Inflammatory macrophage treated with lipopolysaccharide for 1 hour (primary cell): ENCODE data around the gene HCRTR1.

Source experiments
- DNase-seq, 2 donors: peaks; one replicate each; pipeline ENCODE4 v3.0.0-alpha.2; 2020 to 2022

HCRTR1 gene

DNA sequence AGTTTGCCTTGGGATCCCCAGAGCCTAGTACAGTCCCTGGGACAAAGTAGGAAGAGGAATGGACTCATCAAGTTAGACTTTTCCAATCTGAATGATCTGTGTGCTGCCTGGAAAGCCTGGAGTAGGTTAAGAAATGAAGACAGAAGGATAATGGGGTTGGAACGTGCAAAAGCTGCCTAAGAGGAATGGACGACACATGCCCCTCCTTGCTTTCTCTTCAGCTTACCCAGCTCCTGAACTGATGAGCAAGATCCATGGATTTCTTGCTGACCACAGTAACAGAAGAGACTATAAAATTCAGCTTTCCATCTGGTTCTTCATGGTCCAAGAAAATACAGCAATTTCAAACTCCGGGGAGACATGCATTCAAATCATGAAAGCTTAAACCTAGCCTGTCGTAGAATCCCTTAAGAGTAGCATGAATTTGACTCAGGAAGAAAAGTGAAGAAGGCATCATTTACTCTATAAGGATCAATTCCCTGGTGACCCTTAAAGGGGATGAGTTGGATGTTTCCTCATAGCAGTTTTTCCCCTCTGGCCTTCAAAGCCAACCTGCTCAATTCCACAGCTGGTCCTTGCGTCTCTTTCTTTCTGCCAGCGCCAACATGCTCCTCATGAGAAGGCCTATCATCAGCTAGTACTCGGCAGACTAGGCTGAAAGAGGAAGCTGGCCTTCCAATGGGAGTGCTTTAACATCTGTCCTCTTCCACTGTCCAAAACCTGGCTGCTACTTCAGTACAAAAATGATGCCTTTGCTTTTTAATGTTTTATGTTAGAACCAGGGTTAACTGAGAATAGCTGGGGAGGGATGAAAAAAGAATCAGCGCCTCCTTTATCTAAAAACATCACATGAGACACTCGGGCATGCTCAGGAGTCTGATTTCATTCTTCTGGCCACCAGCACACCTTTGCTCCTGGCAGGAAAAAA lies 32.9 kb downstream of the HCRTR1 start:
- no peak for DNase-seq

DNA sequence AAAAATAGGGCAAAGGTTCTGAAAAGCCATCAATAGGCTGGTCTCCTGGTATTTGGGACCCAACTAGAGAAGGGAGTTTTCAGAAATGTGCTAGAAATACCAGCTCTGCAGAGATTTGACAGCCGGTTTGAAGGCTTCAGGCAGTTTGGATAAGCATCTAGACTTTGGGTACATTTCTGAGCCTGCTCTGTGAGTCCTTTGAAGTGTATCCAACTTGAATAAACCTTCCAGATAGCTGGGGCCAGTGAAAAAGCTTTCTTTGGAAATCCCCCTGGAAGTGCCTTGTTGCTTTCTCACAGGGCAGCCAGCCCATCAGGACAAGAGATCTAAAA lies 33.6 kb downstream of the HCRTR1 start:
- DNase-seq, result no peak

- no peak for DNase-seq
These were observed 34.3 kb downstream of the HCRTR1 start for GRCh38 chr1:31651766-31652165.

DNA sequence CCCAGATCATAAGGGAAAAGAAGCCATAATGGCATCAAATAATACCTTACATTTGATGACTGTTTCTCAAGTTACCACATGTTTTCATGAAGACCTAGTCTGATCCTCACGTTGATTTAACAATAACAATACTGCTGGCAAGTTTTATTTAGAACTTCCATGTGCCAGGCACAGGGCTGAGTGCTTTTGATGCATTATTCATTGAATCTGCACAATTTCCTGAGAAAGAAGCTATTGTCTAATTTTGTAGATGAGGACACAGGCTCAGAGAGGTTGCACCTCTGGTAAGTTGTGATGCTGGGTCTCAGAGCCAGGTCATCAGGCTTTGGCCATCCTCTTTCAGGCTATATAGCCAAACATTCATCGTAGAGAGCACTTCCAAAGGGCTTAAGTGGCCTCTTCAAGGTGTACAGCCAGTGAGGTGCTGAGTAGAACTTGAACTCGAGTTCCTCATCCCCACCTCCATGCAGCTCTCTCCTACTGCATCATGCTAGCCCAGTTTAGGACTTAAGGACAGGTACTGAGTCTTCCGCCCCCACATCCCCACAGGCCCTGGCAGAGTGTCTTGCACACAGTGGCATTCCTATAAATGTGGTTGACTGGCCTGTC lies 35.5 kb downstream of the HCRTR1 start:
- no peak for DNase-seq

DNA sequence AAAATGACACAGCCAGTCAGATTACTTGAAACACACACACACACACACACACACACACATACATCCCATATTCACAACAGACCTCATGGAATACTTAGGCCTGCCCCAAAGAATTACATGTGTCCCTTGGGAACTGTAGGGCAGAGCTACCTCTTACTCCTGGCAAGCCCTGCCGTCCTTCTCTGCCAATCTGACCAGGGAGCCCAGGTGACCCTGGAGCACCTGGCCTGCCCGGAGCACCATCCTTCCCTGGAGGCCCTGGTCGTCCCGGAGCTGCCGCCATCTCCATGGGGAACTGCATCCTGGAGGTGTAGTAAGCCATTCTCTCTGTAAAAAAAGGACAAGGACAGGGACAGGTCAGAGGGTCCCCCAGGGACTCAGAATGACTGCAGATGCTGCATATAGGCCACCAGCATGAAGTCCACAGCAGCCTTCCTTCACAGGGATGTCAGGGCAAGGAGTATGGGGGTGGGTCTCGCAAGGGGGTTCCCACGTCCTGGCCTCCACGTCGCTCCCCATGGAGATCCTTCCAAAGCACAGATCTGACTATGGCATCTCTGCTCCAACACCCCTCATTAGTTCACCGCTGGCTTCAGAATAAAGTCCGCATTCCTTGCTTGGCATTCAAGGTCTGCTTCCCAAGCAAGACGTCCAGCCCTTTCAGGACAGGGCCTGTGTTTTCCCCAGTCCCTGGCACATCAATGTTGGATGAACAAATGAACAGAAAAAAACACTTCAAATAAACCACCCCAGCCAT lies 36.4 kb downstream of the HCRTR1 start:
- no peak for DNase-seq

- no peak for DNase-seq
These were observed 36.9 kb downstream of the HCRTR1 start for GRCh38 chr1:31654474-31654776.

GRCh38 chr1:31655104-31655503 lies 37.6 kb downstream of the HCRTR1 start:
- no peak for DNase-seq

GRCh38 chr1:31655756-31656155 lies 38.3 kb downstream of the HCRTR1 start:
- DNase-seq, result no peak

DNA sequence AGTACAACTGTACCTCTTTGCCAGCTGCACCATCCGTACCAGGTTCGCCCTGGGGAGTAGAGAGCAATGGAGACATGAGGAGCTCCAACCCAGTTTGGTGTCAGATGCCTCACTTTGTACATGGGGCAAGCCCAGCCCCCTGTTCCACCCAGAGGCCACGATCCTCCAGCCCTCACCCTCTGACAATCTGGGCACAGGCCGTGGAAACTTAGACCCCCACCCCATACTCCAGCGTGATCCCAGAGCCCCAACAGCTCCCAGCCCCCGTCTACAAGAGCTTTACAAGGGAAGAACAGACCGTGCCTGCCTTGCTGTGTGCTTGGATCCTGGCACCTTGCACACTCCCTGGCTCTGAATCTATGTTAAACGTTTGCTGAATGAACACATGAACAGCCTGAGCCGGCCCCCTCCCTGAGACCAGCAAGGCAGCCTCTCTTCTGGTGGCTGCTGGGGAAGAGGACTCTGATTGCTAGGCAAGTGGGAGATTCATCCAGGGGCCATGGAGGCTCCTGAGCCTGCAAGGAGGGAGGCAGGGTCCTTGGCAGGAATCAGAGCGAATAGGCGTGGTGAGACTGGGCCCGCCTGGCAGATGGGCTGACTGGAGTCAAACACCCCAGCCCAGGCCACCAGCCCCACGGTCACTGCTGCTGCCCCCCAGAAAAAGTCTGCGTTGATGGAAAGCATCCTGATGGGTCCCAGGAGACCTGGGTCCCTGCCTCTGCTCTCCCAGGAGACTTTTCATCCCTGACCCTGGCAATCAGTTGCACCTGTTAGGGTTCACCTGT lies 39.7 kb downstream of the HCRTR1 start:
- DNase-seq, result no peak

GRCh38 chr1:31657972-31658510 lies 40.6 kb downstream of the HCRTR1 start:
- DNase-seq, result no peak

DNA sequence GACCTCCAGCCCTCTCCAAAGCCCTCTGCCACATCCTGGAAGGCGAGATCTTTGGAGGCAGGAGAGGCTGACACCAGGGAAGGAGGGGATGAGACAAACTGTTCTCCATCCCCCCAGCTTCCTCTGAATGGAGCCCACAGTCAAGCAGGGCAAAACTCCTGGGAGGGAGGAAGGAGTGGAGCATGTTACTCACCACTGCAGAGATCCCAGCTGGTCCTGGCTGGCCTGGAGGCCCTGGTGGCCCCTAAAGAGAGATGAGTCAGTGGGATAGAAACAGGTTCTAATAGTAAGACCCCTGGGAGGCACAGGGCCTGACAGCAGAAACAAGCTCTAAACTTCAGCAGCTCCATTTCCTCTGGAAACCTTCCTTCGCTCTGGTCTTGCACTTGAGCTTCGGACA lies 41.2 kb downstream of the HCRTR1 start:
- no peak for DNase-seq

- DNase-seq, result no peak
These were observed 42.4 kb downstream of the HCRTR1 start for GRCh38 chr1:31659889-31660288.

GRCh38 chr1:31660871-31661455 lies 43.5 kb downstream of the HCRTR1 start:
- DNase-seq, result no peak

DNA sequence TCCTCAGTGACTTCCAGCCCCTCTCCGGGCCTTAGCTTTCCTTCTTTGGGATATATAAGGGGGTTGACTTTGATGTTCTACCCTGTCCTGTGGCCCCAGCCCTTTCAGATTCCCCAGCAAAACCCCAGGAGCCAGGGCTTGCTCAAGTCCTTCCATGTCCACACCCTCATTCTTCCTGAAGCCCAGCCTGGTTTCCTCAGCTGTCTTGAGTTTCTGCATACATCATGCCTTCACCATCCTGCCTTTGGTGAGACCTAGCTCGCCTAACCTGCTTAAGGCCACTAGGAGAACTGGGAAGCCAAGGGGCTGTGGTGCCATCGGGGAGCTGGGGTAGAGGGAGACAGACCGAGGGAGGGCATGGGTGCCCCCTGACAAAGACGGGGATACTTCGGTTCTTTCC lies 44.4 kb downstream of the HCRTR1 start:
- DNase-seq, result no peak

- DNase-seq, result no peak
These were observed 45.0 kb downstream of the HCRTR1 start for GRCh38 chr1:31662463-31662862.

DNA sequence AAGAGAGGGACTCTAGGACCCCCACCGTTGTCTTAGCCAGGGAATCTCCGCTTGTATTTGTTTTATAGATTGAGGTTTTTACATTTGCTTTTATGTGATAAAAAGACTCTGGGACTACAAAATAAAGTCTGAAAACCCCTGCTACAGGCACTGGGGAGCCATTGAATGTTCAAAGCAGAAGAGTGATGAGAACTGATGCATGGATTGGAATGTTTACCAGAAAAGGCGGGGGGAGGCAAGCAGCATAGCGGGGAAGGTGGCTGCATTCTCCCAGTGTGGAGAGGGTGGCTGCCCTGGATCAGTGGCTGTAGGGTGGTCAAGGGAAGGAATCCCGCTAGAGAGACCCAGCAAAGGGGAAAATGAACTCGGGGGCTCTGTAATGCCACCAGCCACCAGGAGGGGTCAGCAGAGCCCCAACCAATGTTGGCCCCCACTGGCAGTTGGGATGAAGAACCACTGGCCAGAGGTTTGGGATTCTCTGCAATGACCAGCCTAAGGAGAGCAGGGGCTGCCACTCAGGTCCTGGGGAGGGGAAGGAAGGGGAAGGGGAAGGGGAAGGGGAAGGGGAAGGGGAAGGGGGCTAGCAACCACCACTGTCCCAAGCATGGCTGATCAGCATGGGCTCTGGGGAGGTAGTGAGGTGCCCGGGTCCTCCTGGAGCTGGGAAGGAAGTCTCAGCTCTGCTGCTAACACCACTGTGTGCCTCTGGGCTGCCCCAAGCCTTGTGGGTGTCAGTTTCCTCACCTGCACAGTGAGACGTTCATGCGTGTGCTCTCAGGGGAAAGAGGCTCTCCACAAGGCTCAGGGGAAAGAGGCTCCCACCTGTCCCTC lies 46.3 kb downstream of the HCRTR1 start:
- peak in 1 of 2 donors; percentile 83 for DNase-seq

GRCh38 chr1:31664528-31664927 lies 47.0 kb downstream of the HCRTR1 start:
- no peak for DNase-seq

GRCh38 chr1:31665234-31665878 lies 47.9 kb downstream of the HCRTR1 start:
- DNase-seq, result no peak

DNA sequence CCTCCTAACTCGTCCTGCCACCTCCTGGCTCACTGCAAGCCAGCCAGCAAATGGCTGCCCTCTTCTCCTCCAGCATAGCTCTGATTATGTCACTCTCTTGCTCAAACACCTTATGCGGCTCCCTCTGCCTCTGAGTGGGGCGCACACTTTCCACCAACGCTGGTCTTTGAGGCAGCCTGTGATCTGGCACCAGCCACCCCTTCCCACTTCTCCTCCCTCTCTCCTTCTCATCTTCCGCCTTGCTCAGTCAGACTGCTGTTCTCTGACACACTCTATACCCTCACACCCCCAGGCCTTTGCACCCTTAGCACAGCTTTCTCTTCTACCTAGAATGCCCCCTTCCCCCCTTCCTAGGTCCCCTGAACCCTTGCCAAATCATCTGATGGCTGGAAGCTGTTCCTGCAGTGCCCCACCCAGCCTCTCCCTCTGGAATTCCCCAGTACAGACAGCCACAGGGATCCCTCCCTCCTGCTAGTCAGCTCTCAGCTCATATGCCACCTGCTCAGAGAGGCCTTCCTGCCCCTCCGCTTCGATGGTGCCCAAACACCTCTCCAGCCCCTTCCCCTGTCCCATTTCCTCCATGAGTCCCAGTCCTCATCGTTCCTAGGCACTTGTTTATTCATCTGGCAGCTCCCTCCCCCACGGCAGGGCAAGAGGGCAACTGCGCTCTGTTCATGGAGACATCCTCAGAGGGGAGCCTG lies 48.9 kb downstream of the HCRTR1 start:
- DNase-seq, result no peak

GRCh38 chr1:31667065-31667785 lies 49.7 kb downstream of the HCRTR1 start:
- DNase-seq, result no peak
